Immature natural killer cell (primary cell): ENCODE measurements around the gene DELE1. TPM values are rescaled to one million over a fixed set of nuclear protein-coding genes. Genes with fewer than 3 reads are reported as not detected.

Experiments used
- DNase-seq, 3 donors: peaks; one replicate each; pipeline ENCODE4 v3.0.0; 2022; ENCODE audit warnings: mixed read lengths in 1 of 3
- H3K27ac Mint-ChIP-seq, 6 donors: one replicate each; pipeline ENCODE4 v1.8.0; 2020; ENCODE audit warnings: mixed read lengths in 6 of 6, mild to moderate bottlenecking in 5 of 6, inconsistent platforms in 4 of 6, moderate library complexity in 3 of 6
- H3K27me3 Mint-ChIP-seq, 3 donors: one replicate each; pipeline ENCODE4 v1.8.0; 2020 to 2021; ENCODE audit warnings: low read depth in 3 of 3, mild to moderate bottlenecking in 3 of 3, mixed read lengths in 3 of 3, moderate library complexity in 3 of 3, inconsistent platforms in 1 of 3
- H3K36me3 Mint-ChIP-seq, 3 donors: one replicate each; pipeline ENCODE4 v1.8.0; 2020; ENCODE audit warnings: mixed read lengths in 3 of 3, inconsistent platforms in 2 of 3, mild to moderate bottlenecking in 2 of 3
- H3K4me1 Mint-ChIP-seq, 2 donors: one replicate each; pipeline ENCODE4 v1.8.0; 2020; ENCODE audit warnings: inconsistent platforms in 2 of 2, mild to moderate bottlenecking in 2 of 2, mixed read lengths in 2 of 2, moderate library complexity in 1 of 2
- H3K4me3 Mint-ChIP-seq, 5 donors: one replicate each; pipeline ENCODE4 v1.8.0; 2020; ENCODE audit warnings: mild to moderate bottlenecking in 5 of 5, mixed read lengths in 5 of 5, inconsistent platforms in 3 of 5, moderate library complexity in 3 of 5
- H3K9me3 Mint-ChIP-seq, 6 donors: one replicate each; pipeline ENCODE4 v1.8.0; 2020; ENCODE audit warnings: mild to moderate bottlenecking in 6 of 6, mixed read lengths in 6 of 6, inconsistent platforms in 4 of 6, moderate library complexity in 3 of 6
- polyA plus RNA-seq, 3 donors: library from polyadenylated mRNA; unstranded; fragments of 300-500 nt; fragmentation: Illumina TruSeq; gene quantifications; one replicate each; pipeline ENCODE4 v1.2.3, GENCODE V29; 2021

Gene DELE1
- polyA plus RNA-seq, 3 donors from 2014 or later, result 38.2 to 47.1 (median 44.7) TPM

- peaks cover 46 to 55% of the 10 kb centered on the region in 2 donors for H3K4me1 Mint-ChIP-seq
- DNase-seq, result no peak
These were observed 36.3 kb downstream of the DELE1 start for GRCh38 chr5:141960018-141960417.

GRCh38 chr5:141960449-141961323 lies 37.0 kb downstream of the DELE1 start:
- peaks cover 0 to 3% (median 0%) of the 10 kb centered on the region in 3 donors for H3K36me3 Mint-ChIP-seq
- peak; percentile 84 to 89 (median 87) for DNase-seq
- peak overlapping the region; percentile 68 to 94 (median 88) for H3K27ac Mint-ChIP-seq
- H3K4me3 Mint-ChIP-seq, result peak overlapping the region; percentile 69 to 83 (median 78)
- H3K27me3 Mint-ChIP-seq, result peaks cover 0 to 2% (median 2%) of the 10 kb centered on the region in 3 donors
- peaks cover 46 to 55% of the 10 kb centered on the region in 2 donors for H3K4me1 Mint-ChIP-seq
- H3K9me3 Mint-ChIP-seq, result no peaks in the 10 kb centered on the region

More at GRCh38 chr5:141960018-141960417, 36.3 kb downstream of the DELE1 start:
- Mint-ChIP-seq H3K27me3 (peaks cover 0 to 2% (median 2%) of the 10 kb centered on the region in 3 donors), H3K36me3 (peaks cover 0 to 3% (median 0%) of the 10 kb centered on the region in 3 donors), H3K9me3 (no peaks in the 10 kb centered on the region), H3K4me3 (no peak overlapping the region), H3K27ac (peak overlapping the region in 5 of 6 donors; percentile 55 to 94 (median 70))

- peak overlapping the region; percentile 68 to 94 (median 88) for H3K27ac Mint-ChIP-seq
- peaks cover 0 to under 1% (median 0%) of the 10 kb centered on the region in 3 donors for H3K36me3 Mint-ChIP-seq
- peak overlapping the region; percentile 69 to 83 (median 78) for H3K4me3 Mint-ChIP-seq
- peaks cover 0 to 2% (median 2%) of the 10 kb centered on the region in 3 donors for H3K27me3 Mint-ChIP-seq
- H3K4me1 Mint-ChIP-seq, result peaks cover 46 to 55% of the 10 kb centered on the region in 2 donors
- peak; percentile 38 to 53 (median 39) for DNase-seq
- no peaks in the 10 kb centered on the region for H3K9me3 Mint-ChIP-seq
These were observed 37.8 kb downstream of the DELE1 start for GRCh38 chr5:141961466-141961865.

GRCh38 chr5:141963701-141964100 lies 40.0 kb downstream of the DELE1 start:
- Mint-ChIP-seq H3K27ac (peak overlapping the region in 1 of 6 donors; percentile 10), H3K36me3 (no peaks in the 10 kb centered on the region), H3K27me3 (peaks cover 0 to 5% (median 2%) of the 10 kb centered on the region in 3 donors), H3K9me3 (no peaks in the 10 kb centered on the region), H3K4me3 (no peak overlapping the region), H3K4me1 (peaks cover 41 to 61% of the 10 kb centered on the region in 2 donors)
- no peak for DNase-seq

GRCh38 chr5:141965071-141965470 lies 41.4 kb downstream of the DELE1 start:
- Mint-ChIP-seq H3K27ac (peak overlapping the region in 1 of 6 donors; percentile 7), H3K4me3 (no peak overlapping the region), H3K36me3 (no peaks in the 10 kb centered on the region), H3K4me1 (peaks cover 47 to 62% of the 10 kb centered on the region in 2 donors), H3K9me3 (no peaks in the 10 kb centered on the region), H3K27me3 (peaks cover 2 to 10% (median 2%) of the 10 kb centered on the region in 3 donors)
- DNase-seq, result no peak

GRCh38 chr5:141966275-141966962 lies 42.7 kb downstream of the DELE1 start:
- Mint-ChIP-seq H3K27ac (peak overlapping the region in 1 of 6 donors; percentile 61), H3K36me3 (no peaks in the 10 kb centered on the region), H3K9me3 (no peaks in the 10 kb centered on the region), H3K27me3 (peaks cover under 1 to 10% (median 2%) of the 10 kb centered on the region in 3 donors), H3K4me3 (no peak overlapping the region), H3K4me1 (peaks cover 40 to 56% of the 10 kb centered on the region in 2 donors)
- no peak for DNase-seq

- DNase-seq, result no peak
- Mint-ChIP-seq H3K27me3 (peaks cover 0 to 8% (median 2%) of the 10 kb centered on the region in 3 donors), H3K4me3 (no peak overlapping the region), H3K36me3 (no peaks in the 10 kb centered on the region), H3K4me1 (peaks cover 34 to 50% of the 10 kb centered on the region in 2 donors), H3K27ac (peak overlapping the region in 1 of 6 donors; percentile 61), H3K9me3 (no peaks in the 10 kb centered on the region)
These were observed 43.3 kb downstream of the DELE1 start for GRCh38 chr5:141966963-141967333.

- peaks cover 0 to 4% (median 2%) of the 10 kb centered on the region in 3 donors for H3K36me3 Mint-ChIP-seq
- H3K9me3 Mint-ChIP-seq, result no peaks in the 10 kb centered on the region
- peak within 1 kb of the TSS; percentile 95 to 98 (median 97) for H3K27ac Mint-ChIP-seq
- H3K4me3 Mint-ChIP-seq, result peak within 1 kb of the TSS; percentile 91 to 95 (median 95)
- peak; percentile 94 to 95 (median 94) for DNase-seq
- peaks cover 2 to 8% (median 2%) of the 10 kb centered on the region in 3 donors for H3K27me3 Mint-ChIP-seq
- peaks cover 33 to 43% of the 10 kb centered on the region in 2 donors for H3K4me1 Mint-ChIP-seq
These were observed 45.4 kb downstream of the DELE1 start, which contains the start of gene RNF14 for GRCh38 chr5:141968914-141969608. TSS of gene RNF14 (plus strand) at chr5:141969105. CDS start at chr5:141973589, 4,484 bp downstream.

- no peaks in the 10 kb centered on the region for H3K9me3 Mint-ChIP-seq
- peaks cover 34 to 51% of the 10 kb centered on the region in 2 donors for H3K4me1 Mint-ChIP-seq
- DNase-seq, result peak in 1 of 3 donors; percentile 11
- H3K36me3 Mint-ChIP-seq, result peaks cover 6 to 12% (median 11%) of the 10 kb centered on the region in 3 donors
- peak overlapping the region; percentile 95 to 98 (median 97) for H3K27ac Mint-ChIP-seq
- peak overlapping the region; percentile 91 to 95 (median 95) for H3K4me3 Mint-ChIP-seq
- H3K27me3 Mint-ChIP-seq, result peaks cover 2 to 8% (median 2%) of the 10 kb centered on the region in 3 donors
These were observed 46.4 kb downstream of the DELE1 start for GRCh38 chr5:141969783-141970771.

- Mint-ChIP-seq H3K4me1 (peaks cover 21 to 39% of the 10 kb centered on the region in 2 donors), H3K4me3 (no peak overlapping the region), H3K27ac (peak overlapping the region in 1 of 6 donors; percentile 5), H3K36me3 (peaks cover 15 to 27% (median 17%) of the 10 kb centered on the region in 3 donors), H3K27me3 (peaks cover 0 to 2% (median 2%) of the 10 kb centered on the region in 3 donors), H3K9me3 (no peaks in the 10 kb centered on the region)
- no peak for DNase-seq
These were observed 50.4 kb downstream of the DELE1 start for GRCh38 chr5:141973871-141974595.

- Mint-ChIP-seq H3K36me3 (peaks cover 17 to 39% (median 26%) of the 10 kb centered on the region in 3 donors), H3K27me3 (peaks cover 0 to 2% (median 0%) of the 10 kb centered on the region in 3 donors), H3K4me3 (no peak overlapping the region)
These were observed 52.5 kb downstream of the DELE1 start for GRCh38 chr5:141976176-141976575.

More at GRCh38 chr5:141976176-141976575, 52.5 kb downstream of the DELE1 start:
- Mint-ChIP-seq H3K4me1 (peaks cover 6 to 21% of the 10 kb centered on the region in 2 donors), H3K9me3 (no peaks in the 10 kb centered on the region), H3K27ac (peak overlapping the region in 3 of 6 donors; percentile 6 to 34 (median 11))
- DNase-seq, result no peak
